Psoas muscle (tissue), 8 donors: ENCODE data around the gene IRAK3. TPM values are rescaled to one million over a fixed set of nuclear protein-coding genes. Genes with fewer than 3 reads are reported as not detected.

Experiments used
- ATAC-seq, 4 donors: fragments of 200-7000 bp; cut with Tn5 transposase; one replicate each; pipeline ENCODE4 v1.9.1; 2020; ENCODE audit warnings: moderate library complexity in 3 of 4, mild to moderate bottlenecking in 2 of 4
- DNase-seq, 2 donors: peaks; one replicate each; pipeline ENCODE4 v3.0.0-alpha.2; 2020
- H3K27ac ChIP-seq: fragments of 200-600 bp; one replicate; pipeline ENCODE4 v1.8.0; 2022
- H3K27me3 ChIP-seq, 3 donors: fragments of 200-600 bp in 1 of 3; one replicate each; pipeline versions ENCODE4 v1.6.1 to v1.8.0; 2013 to 2022; ENCODE audit warnings: low read length in 2 of 3, mild to moderate bottlenecking in 2 of 3, moderate library complexity in 1 of 3; ENCODE audit not compliant: insufficient read depth in 3 of 3
- H3K36me3 ChIP-seq, 2 donors: fragments of 200-600 bp in 1 of 2; one replicate each; pipeline versions ENCODE4 v1.6.1 to v1.8.0; 2013 to 2022; ENCODE audit warnings: low read depth in 1 of 2, mild to moderate bottlenecking in 1 of 2, moderate library complexity in 1 of 2; ENCODE audit not compliant: insufficient read depth in 1 of 2
- H3K4me1 ChIP-seq: fragments of 200-600 bp; one replicate; pipeline ENCODE4 v1.8.0; 2022
- H3K4me3 ChIP-seq: fragments of 200-600 bp; one replicate; pipeline ENCODE4 v1.8.0; 2022; ENCODE audit warnings: mild to moderate bottlenecking
- H3K9me3 ChIP-seq: fragments of 200-600 bp; one replicate; pipeline ENCODE4 v1.8.0; 2022
- CTCF ChIP-seq: fragments of 200-600 bp; IDR thresholded peaks from one replicate; pipeline ENCODE4 v1.8.0; 2022; ENCODE audit warnings: antibody characterized with exemption
- WGBS, 3 donors: extraction: QIAGEN DNeasy Blood & Tissue Kit; methylation state at CpG; one replicate each; pipeline versions ENCODE4 v1.1.6 to v1.1.7; 2013; 5-methylcytosine and 5-hydroxymethylcytosine counted together
- intact Hi-C, 2 donors: fragments of 100-400 bp; cut with DNase I; formaldehyde crosslinking; loops; one replicate each; pipeline versions ENCODE4 v1.11.0 to v1.14.2; 2022
- polyA plus RNA-seq, 3 donors: library from polyadenylated mRNA; stranded (reverse); fragments of 200-250 nt; gene quantifications; one replicate each; pipeline ENCODE4 v1.2.3, GENCODE V29; 2013
- total RNA-seq, 4 donors: library from RNA; stranded (reverse); fragmentation: NEBNext Ultra II Directional in 2 of 4; extraction: Animal tissue kit (Norgen Biotek cat#: 25700) in 2 of 4; gene quantifications; one replicate each; pipeline versions ENCODE4 v1.2.1 to v1.2.4, GENCODE V29; 2021 to 2023
- donor health status: healthy with polysubstance abuse.
- donor health status: DM: no; HTN: no; CAD: no; lungs with moderate emphysema.
- donor health status: Bipolar disorder and iron deficiency.
- donor health status: healthy.
- donor health status: DM: yes; HTN: yes; CAD: no.
- donor health status: DM: no; HTN: no; CAD: no.
- donor health status: DM: no; HTN: no; CAD: no.
- donor health status: DM: yes; HTN: yes; CAD: no.

The IRAK3 gene
- total and polyA plus RNA-seq, 7 donors: 0.97 to 4.0 (median 2.2) TPM

- Histone ChIP-seq H3K27ac (no peak overlapping the region), H3K4me1 (no peaks in the 10 kb centered on the region), H3K9me3 (no peaks in the 10 kb centered on the region), H3K27me3 (no peaks in the 10 kb centered on the region), H3K36me3 (peaks cover 0 to 20% of the 10 kb centered on the region in 2 donors), H3K4me3 (no peak overlapping the region)
- intact Hi-C loops: no loop called here
- DNase-seq: no peak
- WGBS, 3 donors: 59 to 93% (median 62%) methylated on average over 1 of the region's 1 CpG
- TF ChIP-seq CTCF: no peak
- ATAC-seq: no peak
Measured at GRCh38 chr12:66152732-66153131, 36.3 kb upstream of the IRAK3 start.

- no peak overlapping the region for H3K27ac ChIP-seq
Measured at GRCh38 chr12:66154776-66155175, 34.2 kb upstream of the IRAK3 start.

GRCh38 chr12:66156654-66157053, 32.4 kb upstream of the IRAK3 start:
- H3K36me3 ChIP-seq: peaks cover 0 to 15% of the 10 kb centered on the region in 2 donors
- 95 to 98% (median 96%) methylated on average over 2 of the region's 2 CpGs for WGBS, 3 donors
- H3K4me1 ChIP-seq: no peaks in the 10 kb centered on the region
- H3K27ac ChIP-seq: no peak overlapping the region
- H3K4me3 ChIP-seq: no peak overlapping the region
- ATAC-seq (no peak), DNase-seq (no peak)
- no peaks in the 10 kb centered on the region for H3K27me3 ChIP-seq
- H3K9me3 ChIP-seq: no peaks in the 10 kb centered on the region
- TF ChIP-seq CTCF: no peak
- intact Hi-C loops: no loop called here

More at GRCh38 chr12:66154776-66155175, 34.2 kb upstream of the IRAK3 start:
- no peaks in the 10 kb centered on the region for H3K9me3 ChIP-seq
- no peak for ATAC-seq
- no peaks in the 10 kb centered on the region for H3K4me1 ChIP-seq
- DNase-seq: no peak
- TF ChIP-seq CTCF: no peak
- intact Hi-C loops: no loop called here
- no peaks in the 10 kb centered on the region for H3K27me3 ChIP-seq
- no peak overlapping the region for H3K4me3 ChIP-seq
- peaks cover 0 to 12% of the 10 kb centered on the region in 2 donors for H3K36me3 ChIP-seq

- ATAC-seq (no peak), DNase-seq (no peak)
- intact Hi-C loops: no loop called here
- H3K4me1 ChIP-seq: no peaks in the 10 kb centered on the region
- H3K4me3 ChIP-seq: no peak overlapping the region
- H3K36me3 ChIP-seq: peaks cover 0 to 15% of the 10 kb centered on the region in 2 donors
- no peaks in the 10 kb centered on the region for H3K27me3 ChIP-seq
- no peaks in the 10 kb centered on the region for H3K9me3 ChIP-seq
- no peak overlapping the region for H3K27ac ChIP-seq
- no peak for TF ChIP-seq CTCF
Measured at GRCh38 chr12:66159123-66159522, 29.9 kb upstream of the IRAK3 start.

GRCh38 chr12:66160704-66161103, 28.3 kb upstream of the IRAK3 start:
- Histone ChIP-seq H3K4me3 (no peak overlapping the region), H3K27ac (no peak overlapping the region), H3K36me3 (peaks cover 0 to 15% of the 10 kb centered on the region in 2 donors), H3K9me3 (no peaks in the 10 kb centered on the region), H3K27me3 (no peaks in the 10 kb centered on the region), H3K4me1 (no peaks in the 10 kb centered on the region)
- intact Hi-C loops: no loop called here
- WGBS, 3 donors: 95 to 97% (median 95%) methylated on average over 28 of the region's 28 CpGs
- ATAC-seq (no peak), DNase-seq (peak in 1 of 2 donors; percentile 12)
- no peak for TF ChIP-seq CTCF
